Head of caudate nucleus (tissue), 42 donors: ENCODE data around the gene WIPI1.

ENCODE experiments used
- DNase-seq, 42 donors: peaks; one replicate each; pipeline versions ENCODE4 v3.0.0 to v3.0.0-alpha.2; 2020 to 2021; ENCODE audit warnings: mixed read lengths in 7 of 42
- intact Hi-C: fragments of 100-400 bp; cut with DNase I; formaldehyde crosslinking; loops from one replicate; pipeline ENCODE4 v1.15.0; 2022

WIPI1 gene

GRCh38 chr17:68449021-68449739, 8.1 kb downstream of the WIPI1 start:
- DNase-seq = no peak
- intact Hi-C loops = no loop called here

- no peak for DNase-seq
- intact Hi-C loops = no loop called here
Measured at GRCh38 chr17:68446626-68447041, 10.7 kb downstream of the WIPI1 start.

- no peak for DNase-seq
- intact Hi-C loops = no loop called here
Measured at GRCh38 chr17:68445671-68446070, 11.6 kb downstream of the WIPI1 start.

GRCh38 chr17:68443972-68444464, 13.3 kb downstream of the WIPI1 start:
- no peak for DNase-seq

GRCh38 chr17:68441070-68441770, 16.1 kb downstream of the WIPI1 start:
- intact Hi-C loops = no loop called here
- DNase-seq = peak in 2 of 42 donors; percentile 18 to 26

More at GRCh38 chr17:68443972-68444464, 13.3 kb downstream of the WIPI1 start:
- intact Hi-C loops = no loop called here

- intact Hi-C loops = no loop called here
Measured at GRCh38 chr17:68440526-68440925, 16.8 kb downstream of the WIPI1 start.

GRCh38 chr17:68439656-68440290, 17.5 kb downstream of the WIPI1 start:
- intact Hi-C loops = loop anchor here (10.0 kb wide), 1 partner anchor 145 kb away; the partner anchor contains the start of genes ARSG and SLC16A6
- no peak for DNase-seq

More at GRCh38 chr17:68440526-68440925, 16.8 kb downstream of the WIPI1 start:
- no peak for DNase-seq

GRCh38 chr17:68437979-68438822, 19.1 kb downstream of the WIPI1 start:
- peak in 3 of 42 donors; percentile 16 to 42 (median 17) for DNase-seq
- intact Hi-C loops = loop anchor here (10.0 kb wide), 1 partner anchor 143 kb away; the partner anchor contains the start of genes ARSG and SLC16A6

- DNase-seq = peak; percentile 46 to 90 (median 80)
- intact Hi-C loops = loop anchor here (10.0 kb wide), 1 partner anchor 141 kb away; the partner anchor contains the start of genes ARSG and SLC16A6
Measured at GRCh38 chr17:68435876-68436842, 21.1 kb downstream of the WIPI1 start.

- DNase-seq = peak in 2 of 42 donors; percentile 10 to 22
- intact Hi-C loops = loop anchor here (10.0 kb wide), 1 partner anchor 141 kb away; the partner anchor contains the start of genes ARSG and SLC16A6
Measured at GRCh38 chr17:68435361-68435760, 21.9 kb downstream of the WIPI1 start.

- peak in 28 of 42 donors; percentile 15 to 76 (median 51) for DNase-seq
- intact Hi-C loops = loop anchor here (10.0 kb wide), 1 partner anchor 139 kb away; the partner anchor contains the start of genes ARSG and SLC16A6
Measured at GRCh38 chr17:68433911-68434508, 23.3 kb downstream of the WIPI1 start.

GRCh38 chr17:68433211-68433610, 24.1 kb downstream of the WIPI1 start:
- intact Hi-C loops = loop anchor here (10.0 kb wide), 1 partner anchor 138 kb away; the partner anchor contains the start of genes ARSG and SLC16A6
- DNase-seq = peak in 2 of 42 donors; percentile 10 to 16

GRCh38 chr17:68432086-68432864, 25.0 kb downstream of the WIPI1 start:
- intact Hi-C loops = loop anchor here (10.0 kb wide), 1 partner anchor 137 kb away; the partner anchor contains the start of genes ARSG and SLC16A6
- peak in 4 of 42 donors; percentile 10 to 42 (median 22) for DNase-seq

- DNase-seq = peak in 37 of 42 donors; percentile 17 to 83 (median 51)
- intact Hi-C loops = loop anchor here (10.0 kb wide), 1 partner anchor 137 kb away; the partner anchor contains the start of genes ARSG and SLC16A6
Measured at GRCh38 chr17:68431661-68432071, 25.6 kb downstream of the WIPI1 start.

- intact Hi-C loops = loop anchor here (10.0 kb wide), 1 partner anchor 136 kb away; the partner anchor contains the start of genes ARSG and SLC16A6
- DNase-seq = no peak
Measured at GRCh38 chr17:68431045-68431608, 26.2 kb downstream of the WIPI1 start.
